Hematopoietic multipotent progenitor cell treated with erythropoietin and hydrocortisone succinate and interleukin-3 and kit ligand, for 4 days (in vitro differentiated cells): ENCODE measurements around the gene TPSD1.
"Not testable (repeated sequence)": the region's sequence is repeated elsewhere in the genome, so short reads cannot be mapped to it uniquely, and the experiment has no call there.

Experiments used
- DNase-seq: peaks from one replicate; pipeline ENCODE4 v3.0.0-alpha.2; 2015

TPSD1 gene

GRCh38 chr16:1264345-1265089 lies 8.6 kb downstream of the TPSD1 start:
- no peak for DNase-seq

GRCh38 chr16:1265090-1265630 lies 9.3 kb downstream of the TPSD1 start:
- DNase-seq, result no peak

- no peak for DNase-seq
Measured at GRCh38 chr16:1265826-1266225, 10.0 kb downstream of the TPSD1 start.

GRCh38 chr16:1269418-1269817 lies 13.5 kb downstream of the TPSD1 start:
- not testable (repeated sequence) for DNase-seq

GRCh38 chr16:1271380-1271723 lies 15.5 kb downstream of the TPSD1 start:
- DNase-seq, result no peak

- peak; percentile 64 for DNase-seq
Measured at GRCh38 chr16:1271724-1272413, 16.0 kb downstream of the TPSD1 start.

GRCh38 chr16:1272453-1273198 lies 16.8 kb downstream of the TPSD1 start:
- no peak for DNase-seq

GRCh38 chr16:1273816-1274215 lies 17.9 kb downstream of the TPSD1 start:
- DNase-seq, result no peak

GRCh38 chr16:1274767-1275166 lies 18.9 kb downstream of the TPSD1 start:
- DNase-seq, result no peak

- DNase-seq, result no peak
Measured at GRCh38 chr16:1275791-1276579, 20.1 kb downstream of the TPSD1 start.

- DNase-seq, result no peak
Measured at GRCh38 chr16:1276580-1276878, 20.7 kb downstream of the TPSD1 start.

- DNase-seq, result no peak
Measured at GRCh38 chr16:1277151-1277598, 21.3 kb downstream of the TPSD1 start.

GRCh38 chr16:1277617-1278282 lies 21.9 kb downstream of the TPSD1 start:
- DNase-seq, result no peak

GRCh38 chr16:1278477-1278876 lies 22.6 kb downstream of the TPSD1 start:
- DNase-seq, result no peak

- no peak for DNase-seq
Measured at GRCh38 chr16:1279081-1279944, 23.4 kb downstream of the TPSD1 start.

GRCh38 chr16:1279945-1280589 lies 24.2 kb downstream of the TPSD1 start:
- DNase-seq, result no peak

GRCh38 chr16:1280783-1281182 lies 24.9 kb downstream of the TPSD1 start:
- DNase-seq, result no peak

GRCh38 chr16:1281517-1281916 lies 25.6 kb downstream of the TPSD1 start:
- no peak for DNase-seq

- DNase-seq, result no peak
Measured at GRCh38 chr16:1282324-1282973, 26.6 kb downstream of the TPSD1 start.

GRCh38 chr16:1283296-1283695 lies 27.4 kb downstream of the TPSD1 start:
- no peak for DNase-seq
